HG03045 (cell line): ENCODE measurements around the gene RUFY1.
"Not testable (repeated sequence)": the region's sequence is repeated elsewhere in the genome, so short reads cannot be mapped to it uniquely, and the experiment has no call there.

Experiments used
- ATAC-seq: cut with Tn5 transposase; IDR thresholded peaks from one replicate; pipeline ENCODE4 v1.9.1; 2021; ENCODE audit warnings: mild to moderate bottlenecking, moderate library complexity; ENCODE audit not compliant: unreplicated experiment

The RUFY1 gene

DNA sequence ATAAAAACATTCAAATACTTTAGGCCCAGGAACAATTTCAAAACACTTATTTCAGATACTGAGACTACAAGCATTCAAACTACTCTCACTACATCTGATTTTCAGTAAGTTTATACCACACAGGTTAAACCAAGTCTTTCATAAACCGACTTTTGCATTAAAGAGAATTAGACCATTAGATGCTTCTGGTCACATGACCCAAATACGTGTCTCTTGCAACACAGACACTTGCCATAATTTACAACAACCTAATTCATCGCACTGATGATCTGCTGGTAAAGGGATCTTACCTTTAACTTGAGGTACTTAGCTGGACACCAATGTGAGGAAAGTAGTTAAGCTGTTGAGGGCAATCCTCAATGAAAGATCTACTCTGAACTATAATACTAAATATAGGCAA lies 69.9 kb downstream of the RUFY1 start:
- no peak for ATAC-seq

DNA sequence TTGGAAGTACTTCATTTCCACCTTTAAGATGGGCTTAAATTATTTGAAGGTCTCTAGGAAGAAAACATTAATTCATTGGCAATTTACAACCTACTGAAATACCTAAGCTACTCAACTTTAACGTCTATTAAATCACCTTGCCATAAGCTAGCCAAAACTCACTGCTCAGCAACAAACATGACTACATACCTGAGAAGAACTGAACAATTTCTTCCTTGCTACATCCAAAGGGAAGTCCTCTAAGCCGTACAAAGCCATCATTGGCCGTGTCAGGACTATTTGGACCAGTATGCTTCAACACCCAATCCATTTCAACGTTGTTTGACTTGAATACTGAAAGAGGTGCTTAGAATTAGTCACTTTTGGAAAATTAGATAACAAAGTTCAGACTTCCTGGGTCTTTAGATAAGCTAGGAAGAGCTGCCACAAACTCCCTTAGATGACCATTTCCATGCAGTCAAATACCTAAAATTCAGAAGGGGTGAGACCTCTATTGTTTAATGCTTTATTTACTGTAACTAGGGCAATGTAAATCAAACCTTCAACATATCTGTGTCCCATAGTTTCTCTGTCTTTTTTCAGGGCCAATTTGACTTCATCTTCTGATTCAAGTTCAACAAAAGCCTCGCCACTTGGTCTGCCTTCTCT lies 70.5 kb downstream of the RUFY1 start:
- no peak for ATAC-seq

DNA sequence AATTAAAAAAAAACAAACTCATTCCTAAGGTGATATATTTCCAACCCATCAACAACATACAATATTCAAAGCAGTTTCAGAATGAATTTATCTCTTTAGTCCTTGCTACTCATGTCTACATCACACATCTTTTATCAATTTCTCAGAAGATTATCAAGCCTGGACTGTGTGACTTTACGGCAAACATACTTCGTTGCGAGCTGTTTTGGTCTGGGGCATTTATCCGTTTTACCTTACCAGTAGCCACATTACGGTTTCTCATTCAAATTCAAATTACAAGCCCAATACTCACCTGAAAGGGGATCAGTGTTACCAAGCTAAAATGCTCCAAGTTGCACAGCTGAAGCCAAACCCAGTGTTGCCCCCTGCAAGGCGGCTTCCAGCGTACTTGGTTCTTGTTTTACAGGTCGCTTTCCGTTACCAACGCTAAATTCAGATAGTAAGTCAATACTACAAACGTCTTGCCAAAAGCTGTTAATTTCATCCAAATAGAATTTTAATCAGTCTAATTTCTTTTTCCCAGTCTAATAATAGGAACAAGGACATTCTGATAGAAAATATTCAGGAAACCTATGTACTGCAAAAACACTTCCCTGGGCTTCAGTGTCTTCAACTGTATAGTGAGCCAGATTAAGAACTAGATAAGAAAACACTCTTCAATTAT lies 71.3 kb downstream of the RUFY1 start:
- no peak for ATAC-seq

DNA sequence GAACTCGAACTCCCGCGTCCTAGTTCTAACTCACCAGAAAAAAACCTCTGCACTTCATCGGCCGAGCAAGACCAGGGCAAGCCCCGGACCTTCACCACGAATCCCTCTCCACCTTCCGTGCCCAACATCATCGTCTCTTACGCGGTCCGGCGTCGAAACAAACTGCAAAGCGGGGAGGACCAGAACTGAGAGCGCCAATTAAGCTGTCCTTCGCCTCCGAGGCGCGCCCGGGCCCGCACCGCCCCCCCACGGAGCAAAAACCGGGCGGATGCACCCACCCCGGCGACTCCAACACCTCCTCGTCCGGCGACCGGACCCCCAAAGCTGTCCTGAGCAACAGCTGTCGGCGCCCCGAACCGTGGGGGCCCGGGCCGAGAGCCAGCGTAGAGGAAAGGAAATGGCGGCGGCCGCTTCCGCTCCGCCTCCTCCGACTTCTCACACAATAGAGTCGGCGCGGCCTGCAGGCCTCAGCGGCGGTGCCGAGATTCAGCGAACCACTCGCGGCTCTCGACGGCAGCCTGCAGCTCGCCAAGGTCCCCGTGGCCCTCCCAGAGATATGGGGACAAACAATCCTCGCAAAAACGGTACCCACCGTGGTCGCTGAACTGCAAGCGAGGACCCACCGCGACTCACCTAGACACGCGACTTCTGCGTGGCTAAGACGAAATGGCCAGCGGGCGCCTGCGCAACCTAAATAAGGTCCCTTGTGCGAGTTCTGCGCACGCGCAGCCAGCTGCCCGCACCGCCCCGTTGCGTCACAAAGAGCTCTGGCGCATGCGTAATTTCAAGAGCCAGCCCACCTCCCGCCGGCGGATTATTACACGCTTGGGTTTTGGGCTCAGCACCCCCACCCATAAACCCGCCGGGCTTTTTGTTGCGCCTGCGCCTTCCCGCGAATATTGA lies 72.9 kb downstream of the RUFY1 start, which contains the start of gene HNRNPH1:
Gene HNRNPH1, minus strand, starts transcription at position 669 of the 903 bp plus-strand sequence. Its CDS starts 538 bp downstream, at position 131.
- ATAC-seq: peak; percentile 69

DNA sequence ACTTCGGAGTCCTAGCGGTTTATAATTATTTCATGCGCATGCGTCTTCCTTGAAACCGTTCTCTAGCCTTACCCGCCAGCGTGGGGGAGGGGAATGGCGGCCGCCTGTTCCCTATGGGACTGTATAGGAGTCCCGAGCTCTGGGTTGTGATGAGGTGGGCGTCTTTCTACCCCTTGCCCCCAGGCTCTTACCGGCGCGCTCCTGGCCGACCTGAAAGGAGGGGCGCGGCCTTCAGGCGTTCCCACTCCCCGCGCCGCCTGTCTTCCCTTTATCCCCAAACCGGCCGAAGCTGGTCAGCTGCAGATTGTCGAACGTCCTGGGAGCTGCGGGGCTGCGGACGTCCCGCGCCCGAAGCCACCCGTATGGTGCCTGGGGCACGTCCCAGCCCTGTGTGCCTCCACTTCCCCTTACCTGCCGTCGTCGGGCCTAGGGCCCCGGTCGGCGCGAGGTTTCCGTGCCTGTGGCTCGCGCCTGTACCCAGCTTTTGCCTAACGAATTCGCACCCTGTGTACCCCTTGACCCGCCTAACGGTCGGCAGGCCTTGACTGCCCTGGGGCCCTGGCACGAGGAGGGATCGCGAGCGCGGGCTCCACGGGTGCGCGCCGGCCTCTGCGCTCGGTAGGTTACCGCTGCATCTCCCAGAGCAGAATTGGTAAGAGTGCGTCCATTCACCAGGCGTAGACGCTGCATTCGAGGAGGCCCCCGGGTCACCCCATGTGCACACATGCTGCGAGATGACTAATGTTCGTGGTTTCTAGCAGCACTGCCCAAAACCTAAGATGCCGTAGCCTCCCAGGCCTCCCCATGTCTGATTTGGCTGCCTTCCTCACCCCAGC lies 73.8 kb downstream of the RUFY1 start:
- peak; percentile 5 for ATAC-seq

DNA sequence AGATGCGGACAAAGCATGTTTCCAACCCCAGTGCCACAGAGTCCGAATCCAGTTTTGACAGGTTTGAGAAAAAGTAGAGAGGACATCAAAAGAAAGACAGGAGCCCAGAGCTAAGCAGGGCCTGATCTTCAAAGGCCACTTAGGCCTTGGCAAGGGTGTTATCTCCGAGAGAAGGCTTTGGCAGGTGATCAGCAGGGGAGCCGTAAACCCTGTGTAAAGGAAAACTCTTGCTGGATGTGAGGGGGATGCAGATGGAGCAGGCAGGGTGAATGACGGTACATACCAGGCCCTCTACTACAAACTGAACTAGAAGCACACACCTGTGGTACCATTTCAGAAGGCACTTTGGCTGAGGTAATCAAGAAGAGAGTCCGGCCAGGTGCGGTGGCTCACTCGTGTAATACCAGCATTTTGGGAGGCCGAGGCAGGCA lies 74.5 kb downstream of the RUFY1 start:
- no peak for ATAC-seq

- ATAC-seq: peak; percentile 47
Observed at GRCh38 chr5:179633501-179634369, 83.4 kb downstream of the RUFY1 start.

DNA sequence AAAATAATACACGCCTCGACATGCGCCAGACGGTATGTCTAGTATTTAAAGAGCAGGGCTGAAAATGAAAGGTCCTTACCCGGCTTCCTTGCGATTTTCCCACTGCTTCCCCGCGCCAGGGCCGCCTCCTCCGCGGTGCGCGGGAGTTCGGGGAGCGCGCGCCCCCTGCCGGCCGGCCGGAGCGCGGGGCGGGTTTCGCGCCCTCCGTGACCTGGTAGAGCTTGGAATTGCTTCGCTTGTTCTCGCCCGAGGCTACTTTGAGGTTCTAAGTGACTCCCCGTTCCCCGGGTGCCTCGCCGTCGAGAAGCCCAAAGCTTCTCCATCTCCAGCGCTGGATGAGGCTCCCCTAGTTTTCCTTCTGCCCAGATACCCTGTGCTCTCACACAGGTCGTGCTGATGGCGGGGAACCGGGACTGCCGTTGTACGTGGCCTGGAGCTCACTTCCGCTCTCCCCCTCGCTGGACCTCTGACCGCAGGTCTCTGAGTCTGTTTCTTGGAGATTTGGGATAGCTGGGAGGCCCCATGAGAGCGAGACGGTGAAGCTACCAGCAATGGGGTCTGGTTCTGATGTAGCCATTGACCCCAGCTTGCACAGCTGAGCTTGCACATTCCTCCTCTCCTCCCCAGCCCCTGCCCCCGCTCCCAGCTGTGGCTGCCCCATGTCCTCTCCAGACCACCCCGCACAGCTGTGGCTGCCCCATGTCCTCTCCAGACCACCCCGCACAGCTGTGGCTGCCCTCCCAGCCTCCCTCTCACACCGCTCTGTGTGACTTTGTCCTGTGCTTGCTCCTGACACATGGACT lies 84.2 kb downstream of the RUFY1 start:
- ATAC-seq: peak; percentile 90

DNA sequence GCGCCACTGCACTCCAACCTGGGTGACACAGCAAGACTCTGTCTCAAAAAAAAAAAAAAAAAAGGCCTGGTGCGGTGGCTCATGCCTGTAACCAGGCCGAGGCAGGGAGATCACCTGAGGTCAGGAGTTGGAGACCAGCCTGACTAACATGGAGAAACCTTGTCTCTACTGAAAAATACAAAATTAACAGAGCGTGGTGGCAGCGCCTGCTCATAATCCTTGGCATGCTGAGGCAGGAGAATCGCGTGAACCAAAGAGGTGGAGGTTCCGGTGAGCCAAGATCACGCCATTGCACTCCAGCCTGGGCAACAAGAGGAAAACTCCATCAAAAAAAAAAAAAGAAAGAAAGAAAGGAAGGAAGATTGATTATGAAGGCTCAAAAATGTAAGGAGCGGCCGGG lies 88.9 kb downstream of the RUFY1 start:
- not testable (repeated sequence) for ATAC-seq

DNA sequence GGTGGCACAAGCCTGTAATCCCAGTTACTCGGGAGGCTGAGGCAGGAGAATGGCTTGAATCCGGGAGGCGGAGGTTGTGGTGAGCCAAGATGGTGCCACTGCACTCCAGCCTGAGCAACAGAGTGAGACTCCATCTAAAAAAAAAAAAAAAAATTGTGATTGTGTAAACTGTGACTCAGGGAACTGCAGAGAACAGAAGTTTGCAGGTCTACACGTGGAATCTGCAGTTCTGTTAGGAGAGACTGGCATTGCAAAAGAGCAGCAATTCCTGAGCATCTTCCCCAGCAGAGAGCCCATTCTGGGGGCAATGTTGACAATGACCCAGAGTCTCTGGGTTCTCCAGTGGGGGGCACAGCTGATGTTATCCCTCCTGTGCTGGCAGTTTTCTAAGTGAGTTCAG lies 91.4 kb downstream of the RUFY1 start:
- ATAC-seq: not testable (repeated sequence)

- ATAC-seq: not testable (repeated sequence)
Observed at GRCh38 chr5:179642626-179643025, 92.3 kb downstream of the RUFY1 start.

- ATAC-seq: not testable (repeated sequence)
Observed at GRCh38 chr5:179643141-179643920, 93.0 kb downstream of the RUFY1 start.

DNA sequence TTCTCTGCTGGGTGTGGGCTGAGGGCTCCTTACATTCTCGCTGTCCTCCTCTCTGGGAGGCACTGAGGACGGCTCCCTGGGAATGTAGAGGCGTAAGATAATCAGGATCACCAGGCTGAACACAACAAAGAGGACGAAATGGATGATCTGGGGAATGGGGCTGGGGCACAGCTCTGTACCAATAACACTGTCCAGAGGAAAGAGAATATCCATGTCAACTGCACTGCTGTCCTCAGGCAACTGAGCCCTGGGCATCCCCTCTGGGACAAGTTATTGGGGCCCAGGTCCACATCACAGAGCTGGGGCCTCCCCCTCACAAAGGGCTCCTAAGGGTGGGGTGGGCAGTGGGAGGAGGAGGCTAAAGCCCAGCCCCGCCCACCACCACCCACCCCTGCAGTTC lies 94.4 kb downstream of the RUFY1 start:
- not testable (repeated sequence) for ATAC-seq

- no peak for ATAC-seq
Observed at GRCh38 chr5:179648410-179648809, 98.1 kb downstream of the RUFY1 start.

DNA sequence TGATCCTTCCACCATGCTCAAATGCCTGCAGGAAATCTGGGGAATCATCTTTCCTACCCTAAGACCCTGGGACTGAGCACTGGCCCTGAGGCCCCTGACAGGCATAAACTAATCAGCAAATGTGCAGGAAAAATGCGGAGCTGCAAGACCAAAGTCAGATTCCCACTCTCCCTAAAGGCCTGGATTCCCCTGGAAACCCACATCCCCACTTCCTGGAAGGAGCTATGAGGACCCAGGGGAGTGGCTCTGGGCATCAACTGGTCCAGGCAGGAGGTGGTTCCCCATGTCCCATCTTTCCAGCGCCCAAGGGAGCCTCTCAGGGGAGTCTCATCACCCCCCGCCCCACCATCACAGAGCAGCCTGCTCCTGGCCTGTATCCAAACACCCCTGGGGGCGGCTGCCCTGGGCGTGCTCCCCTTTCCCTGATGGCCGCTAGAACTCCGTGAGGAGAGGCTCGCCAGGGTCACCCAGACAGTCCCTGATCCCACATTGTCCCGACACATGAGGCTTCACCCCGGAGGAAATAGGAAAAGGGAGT lies 98.9 kb downstream of the RUFY1 start:
- ATAC-seq: not testable (repeated sequence)

- not testable (repeated sequence) for ATAC-seq
Observed at GRCh38 chr5:179650245-179650644, 99.9 kb downstream of the RUFY1 start.

- ATAC-seq: not testable (repeated sequence)
Observed at GRCh38 chr5:179653135-179653534, 102.8 kb downstream of the RUFY1 start.
